Activated CD4-positive, alpha-beta T cell treated with anti-CD3 and anti-CD28 coated beads for 4 hours (primary cell): ENCODE data around the gene ATP5F1D.
"Not testable (repeated sequence)": the region's sequence is repeated elsewhere in the genome, so short reads cannot be mapped to it uniquely, and the experiment has no call there.

Experiments
- DNase-seq, 2 donors: peaks; one replicate each; pipeline ENCODE4 v3.0.0-alpha.2; 2020

The ATP5F1D gene

GRCh38 chr19:1233115-1233667 is 8.4 kb upstream of the ATP5F1D start:
- no peak for DNase-seq

- DNase-seq, result no peak
These were observed 7.2 kb upstream of the ATP5F1D start for GRCh38 chr19:1234051-1234954.

GRCh38 chr19:1234955-1235380 is 6.6 kb upstream of the ATP5F1D start:
- DNase-seq, result no peak

- no peak for DNase-seq
These were observed 5.7 kb upstream of the ATP5F1D start for GRCh38 chr19:1235625-1236538.

GRCh38 chr19:1236576-1236975 is 5.0 kb upstream of the ATP5F1D start:
- no peak for DNase-seq

- no peak for DNase-seq
These were observed 4.4 kb upstream of the ATP5F1D start for GRCh38 chr19:1237027-1237659.

GRCh38 chr19:1237754-1238368 is 3.7 kb upstream of the ATP5F1D start, which contains the start of gene CBARP:
Gene CBARP (minus strand): TSS chr19:1238005. CDS start chr19:1236100, 1,905 bp downstream.
- peak; percentile 28 to 36 for DNase-seq

GRCh38 chr19:1238369-1239303 is 2.9 kb upstream of the ATP5F1D start:
- no peak for DNase-seq

- DNase-seq, result no peak
These were observed 2.1 kb upstream of the ATP5F1D start for GRCh38 chr19:1239420-1239795.

GRCh38 chr19:1239796-1240737 is 1.5 kb upstream of the ATP5F1D start:
- peak; percentile 93 to 97 for DNase-seq

GRCh38 chr19:1240925-1241324 is 626 bp upstream of the ATP5F1D start:
- no peak for DNase-seq

- peak; percentile 84 to 88 for DNase-seq
These were observed 2.5 kb downstream of the ATP5F1D start for GRCh38 chr19:1243768-1244692.

GRCh38 chr19:1244693-1245451 is 3.3 kb downstream of the ATP5F1D start:
- no peak for DNase-seq

- DNase-seq, result no peak
These were observed 4.1 kb downstream of the ATP5F1D start for GRCh38 chr19:1245494-1246264.

GRCh38 chr19:1246265-1247087 is 4.9 kb downstream of the ATP5F1D start:
- DNase-seq, result not testable (repeated sequence)

- no peak for DNase-seq
These were observed 6.2 kb downstream of the ATP5F1D start for GRCh38 chr19:1247748-1248138.
